Sigmoid colon (tissue), 7 donors: ENCODE measurements around the gene RHEBL1. TPM values are rescaled to one million over a fixed set of nuclear protein-coding genes. Genes with fewer than 3 reads are reported as not detected.

Source experiments
- DNase-seq: peaks from one replicate; pipeline ENCODE4 v3.0.0-alpha.2; 2019
- H3K27ac ChIP-seq, 4 donors: fragments of 200-600 bp; sonication (generic); one replicate each; pipeline ENCODE4 v1.5.1; 2016 to 2019; ENCODE audit warnings: mild to moderate bottlenecking in 1 of 4
- H3K27me3 ChIP-seq, 3 donors: fragments of 200-600 bp; sonication (generic); one replicate each; pipeline ENCODE4 v1.5.1; 2019; ENCODE audit warnings: mild to moderate bottlenecking in 1 of 3
- H3K36me3 ChIP-seq, 4 donors: fragments of 200-600 bp; sonication (generic); one replicate each; pipeline ENCODE4 v1.5.1; 2016 to 2019
- H3K4me1 ChIP-seq, 4 donors: fragments of 200-600 bp; sonication (generic); one replicate each; pipeline ENCODE4 v1.5.1; 2017 to 2019
- H3K4me3 ChIP-seq, 4 donors: fragments of 200-600 bp; sonication (generic); one replicate each; pipeline ENCODE4 v1.5.1; 2017 to 2019; ENCODE audit warnings: mild to moderate bottlenecking in 2 of 4, moderate library complexity in 1 of 4
- H3K9me3 ChIP-seq, 4 donors: fragments of 200-600 bp in 3 of 4; sonication (generic) in 3 of 4; one replicate each; pipeline versions ENCODE4 v1.5.1 to v1.6.1; 2013 to 2019
- CTCF ChIP-seq, 4 experiments: fragments of 450-650 bp in 3 of 4; fragments of 200-600 bp in 1 of 4; IDR thresholded peaks; one replicate each; pipeline ENCODE4 v1.5.1; 2016 to 2019; ENCODE audit warnings: antibody characterized with exemption in 4 of 4, mild to moderate bottlenecking in 3 of 4, moderate library complexity in 2 of 4
- EP300 ChIP-seq, 4 donors: sonication (generic); formaldehyde crosslinking; IDR thresholded peaks; one replicate each; pipeline ENCODE4 v1.6.1; 2017; ENCODE audit warnings: antibody characterized with exemption in 4 of 4
- POLR2A ChIP-seq, 2 donors: fragments of 450-650 bp; IDR thresholded peaks; one replicate each; pipeline ENCODE4 v1.6.1; 2016; ENCODE audit warnings: antibody characterized with exemption in 2 of 2, mild to moderate bottlenecking in 2 of 2, moderate library complexity in 2 of 2
- POLR2AphosphoS5 ChIP-seq, 4 donors: sonication (generic); formaldehyde crosslinking; IDR thresholded peaks; one replicate each; pipeline ENCODE4 v1.6.1; 2017; ENCODE audit warnings: antibody characterized with exemption in 4 of 4
- WGBS, 2 donors: extraction: QIAGEN DNeasy Blood & Tissue Kit; methylation state at CpG; one replicate each; pipeline ENCODE4 v1.1.7; 2013; 5-methylcytosine and 5-hydroxymethylcytosine counted together
- intact Hi-C: fragments of 100-400 bp; cut with DNase I; formaldehyde crosslinking; loops from one replicate; pipeline ENCODE4 v1.15.1; 2023
- polyA plus RNA-seq, 3 donors: library from polyadenylated mRNA; stranded (reverse); fragments of 200-250 nt; gene quantifications; one replicate each; pipeline ENCODE4 v1.2.3, GENCODE V29; 2013
- total RNA-seq, 4 donors: library from RNA; depleted of rRNA; stranded (reverse); fragments of >200 nt; gene quantifications; one replicate each; pipeline ENCODE4 v1.1.0, GENCODE V29; 2016
- donor health status: healthy with polysubstance abuse.
- donor health status: Bipolar disorder and iron deficiency.
- donor health status: healthy.

Gene RHEBL1
- total and polyA plus RNA-seq, 7 donors = 0.36 to 2.2 TPM; not detected in 5

GRCh38 chr12:49030714-49031572 lies 38.8 kb downstream of the RHEBL1 start:
- intact Hi-C loops = no loop called here
- no peak overlapping the region for H3K27ac ChIP-seq
- TF ChIP-seq EP300 (IDR thresholded peaks at IDR 0.05) = no peak
- no peak for TF ChIP-seq POLR2A (IDR thresholded peaks at IDR 0.05)
- TF ChIP-seq CTCF (IDR thresholded peaks at IDR 0.05) = no peak
- TF ChIP-seq POLR2AphosphoS5 (IDR thresholded peaks at IDR 0.05) = no peak
- DNase-seq = no peak
- peaks cover 39 to 94% (median 58%) of the 10 kb centered on the region in 4 donors for H3K36me3 ChIP-seq
- peaks cover 0 to 14% (median 0%) of the 10 kb centered on the region in 4 donors for H3K4me1 ChIP-seq
- no peaks in the 10 kb centered on the region for H3K9me3 ChIP-seq
- WGBS, 2 donors = 96% methylated on average over 19 of the region's 19 CpGs
- no peaks in the 10 kb centered on the region for H3K27me3 ChIP-seq
- H3K4me3 ChIP-seq = no peak overlapping the region

GRCh38 chr12:49030119-49030518 lies 39.7 kb downstream of the RHEBL1 start:
- no peaks in the 10 kb centered on the region for H3K27me3 ChIP-seq
- H3K4me3 ChIP-seq = no peak overlapping the region
- no peak overlapping the region for H3K27ac ChIP-seq
- peaks cover 0 to 14% (median 0%) of the 10 kb centered on the region in 4 donors for H3K4me1 ChIP-seq
- H3K9me3 ChIP-seq = no peaks in the 10 kb centered on the region
- H3K36me3 ChIP-seq = peaks cover 45 to 94% (median 62%) of the 10 kb centered on the region in 4 donors
- TF ChIP-seq POLR2A (IDR thresholded peaks at IDR 0.05) = no peak
- no peak for TF ChIP-seq POLR2AphosphoS5 (IDR thresholded peaks at IDR 0.05)
- no peak for TF ChIP-seq CTCF (IDR thresholded peaks at IDR 0.05)
- no peak for TF ChIP-seq EP300 (IDR thresholded peaks at IDR 0.05)
- intact Hi-C loops = no loop called here
- 93 to 94% methylated on average over 8 of the region's 8 CpGs for WGBS, 2 donors
- no peak for DNase-seq

GRCh38 chr12:49028666-49029275 lies 41.0 kb downstream of the RHEBL1 start:
- Histone ChIP-seq H3K27me3 (no peaks in the 10 kb centered on the region), H3K36me3 (peaks cover 47 to 94% (median 66%) of the 10 kb centered on the region in 4 donors), H3K4me3 (no peak overlapping the region), H3K9me3 (no peaks in the 10 kb centered on the region), H3K4me1 (peaks cover 0 to 14% (median 0%) of the 10 kb centered on the region in 4 donors), H3K27ac (no peak overlapping the region)
- intact Hi-C loops = no loop called here
- TF ChIP-seq EP300 (IDR thresholded peaks at IDR 0.05) = no peak
- no peak for TF ChIP-seq POLR2A (IDR thresholded peaks at IDR 0.05)
- no peak for DNase-seq
- 90 to 94% methylated on average over 10 of the region's 10 CpGs for WGBS, 2 donors

GRCh38 chr12:49027846-49028555 lies 41.8 kb downstream of the RHEBL1 start:
- DNase-seq = no peak
- H3K4me3 ChIP-seq = no peak overlapping the region
- 94% methylated on average over 9 of the region's 9 CpGs for WGBS, 2 donors
- no peak overlapping the region for H3K27ac ChIP-seq
- H3K4me1 ChIP-seq = peaks cover 0 to 9% (median 0%) of the 10 kb centered on the region in 4 donors
- no peaks in the 10 kb centered on the region for H3K9me3 ChIP-seq
- no peak for TF ChIP-seq POLR2AphosphoS5 (IDR thresholded peaks at IDR 0.05)
- no peak for TF ChIP-seq POLR2A (IDR thresholded peaks at IDR 0.05)
- no peak for TF ChIP-seq EP300 (IDR thresholded peaks at IDR 0.05)
- TF ChIP-seq CTCF (IDR thresholded peaks at IDR 0.05) = no peak
- H3K27me3 ChIP-seq = no peaks in the 10 kb centered on the region
- H3K36me3 ChIP-seq = peaks cover 47 to 94% (median 63%) of the 10 kb centered on the region in 4 donors
- intact Hi-C loops = no loop called here
